GM18505 (cell line): ENCODE measurements around the gene LAMA5.

Source experiments
- ATAC-seq: cut with Tn5 transposase; IDR thresholded peaks from one replicate; pipeline ENCODE4 v1.9.1; 2021; ENCODE audit not compliant: unreplicated experiment
- POLR2A ChIP-seq: IDR thresholded peaks from 4 replicates; pipeline ENCODE4 v1.6.1; 2011; ENCODE audit warnings: borderline replicate concordance; ENCODE audit not compliant: insufficient read depth, insufficient read length; ENCODE audit errors: extremely low read depth

LAMA5 gene

DNA sequence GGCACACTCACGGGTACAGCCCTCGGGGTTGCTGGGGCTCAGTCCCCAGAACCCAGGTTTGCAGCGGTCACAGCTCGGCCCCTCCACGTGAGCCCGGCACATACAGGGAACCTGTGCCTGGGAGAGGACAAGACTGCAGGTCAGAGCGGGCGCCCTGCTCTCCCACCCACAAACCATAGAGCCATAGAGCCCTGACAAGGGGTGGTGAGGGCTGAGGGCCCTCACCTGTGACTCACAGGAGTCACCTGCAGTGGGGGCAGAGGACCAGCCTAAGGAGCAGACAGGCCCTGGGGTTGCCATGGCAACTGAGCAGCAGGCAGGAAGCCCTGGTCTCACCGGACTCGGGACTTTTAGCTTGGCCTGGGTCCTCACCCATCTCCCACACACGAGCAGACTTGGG is 30.8 kb downstream of the LAMA5 start:
- no peak for ATAC-seq
- no peak for TF ChIP-seq POLR2A

DNA sequence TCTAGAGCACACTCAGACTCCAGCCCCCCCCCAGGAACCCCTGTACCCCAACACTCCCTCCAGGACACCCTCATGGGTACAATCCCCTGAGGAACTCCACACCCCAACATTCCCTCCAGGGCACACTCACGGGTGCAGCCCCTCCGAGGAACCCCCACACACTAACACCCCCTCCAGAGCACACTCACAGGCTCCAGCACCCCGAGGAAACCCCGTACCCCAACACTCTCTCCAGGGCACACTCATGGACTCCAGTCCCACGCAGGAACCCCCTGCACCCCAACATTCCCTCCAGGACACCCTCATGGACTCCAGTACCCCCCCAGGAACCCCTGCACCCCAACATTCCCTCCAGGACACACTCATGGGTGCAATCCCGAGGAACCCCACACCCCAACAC is 31.6 kb downstream of the LAMA5 start:
- TF ChIP-seq POLR2A, result no peak
- ATAC-seq, result no peak

DNA sequence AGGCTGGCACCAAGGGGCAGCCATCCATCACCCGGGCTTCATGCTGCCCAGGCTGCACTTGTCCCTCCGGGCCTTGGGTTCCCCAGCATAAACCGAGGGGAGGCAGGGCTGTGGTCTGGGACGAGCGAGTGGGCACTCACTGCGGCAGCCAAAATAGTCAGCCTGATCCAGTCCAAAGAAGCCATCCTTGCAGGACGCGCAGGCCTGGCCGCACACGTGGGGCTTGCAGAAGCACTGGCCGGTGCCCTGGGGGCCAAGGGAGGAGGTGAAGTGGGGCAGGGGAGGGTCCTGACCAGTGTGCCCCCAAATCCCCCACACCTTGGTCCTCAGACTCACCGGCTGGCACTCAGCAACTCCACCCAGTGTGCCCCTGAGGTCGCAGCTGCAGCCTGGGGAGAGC is 32.2 kb downstream of the LAMA5 start:
- no peak for TF ChIP-seq POLR2A
- no peak for ATAC-seq

DNA sequence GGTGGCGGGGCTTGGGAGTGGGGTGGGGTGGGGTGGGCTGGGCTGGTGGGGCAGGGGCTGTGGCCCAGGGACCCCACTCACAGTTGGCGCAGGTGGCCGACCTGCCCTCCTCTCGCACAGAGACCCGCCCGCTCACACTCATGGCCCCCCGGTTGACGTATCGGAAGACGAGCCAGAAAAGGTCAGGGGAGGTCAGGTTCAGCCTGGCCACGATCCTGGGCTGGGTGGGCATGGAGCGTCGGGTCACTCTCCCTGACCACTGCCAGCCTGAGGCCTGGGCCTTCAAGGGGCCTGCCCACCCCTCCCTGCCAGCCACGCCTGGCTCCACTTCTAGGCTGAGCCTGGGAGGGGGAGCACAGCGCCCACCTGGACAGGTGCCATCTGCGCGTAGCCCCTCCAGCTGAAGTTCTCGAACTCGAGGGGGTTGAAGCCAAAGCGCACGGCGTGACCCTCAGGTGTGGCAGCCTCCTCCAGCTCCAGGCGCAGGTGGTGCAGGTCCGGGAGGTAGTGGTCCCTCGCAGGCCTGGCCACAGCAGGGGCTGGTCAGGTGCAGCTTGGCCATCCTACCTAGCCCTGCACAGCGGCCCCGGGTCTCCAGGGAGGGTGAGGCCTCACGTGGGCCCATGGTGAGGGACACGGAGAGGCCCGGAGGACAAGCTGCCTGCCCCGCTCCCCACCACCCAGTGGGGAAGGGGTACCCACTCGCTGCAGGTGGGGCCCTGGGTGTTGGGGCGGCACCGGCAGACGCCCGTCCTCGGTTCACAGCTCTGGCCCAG is 33.1 kb downstream of the LAMA5 start:
- ATAC-seq, result no peak
- TF ChIP-seq POLR2A, result no peak

DNA sequence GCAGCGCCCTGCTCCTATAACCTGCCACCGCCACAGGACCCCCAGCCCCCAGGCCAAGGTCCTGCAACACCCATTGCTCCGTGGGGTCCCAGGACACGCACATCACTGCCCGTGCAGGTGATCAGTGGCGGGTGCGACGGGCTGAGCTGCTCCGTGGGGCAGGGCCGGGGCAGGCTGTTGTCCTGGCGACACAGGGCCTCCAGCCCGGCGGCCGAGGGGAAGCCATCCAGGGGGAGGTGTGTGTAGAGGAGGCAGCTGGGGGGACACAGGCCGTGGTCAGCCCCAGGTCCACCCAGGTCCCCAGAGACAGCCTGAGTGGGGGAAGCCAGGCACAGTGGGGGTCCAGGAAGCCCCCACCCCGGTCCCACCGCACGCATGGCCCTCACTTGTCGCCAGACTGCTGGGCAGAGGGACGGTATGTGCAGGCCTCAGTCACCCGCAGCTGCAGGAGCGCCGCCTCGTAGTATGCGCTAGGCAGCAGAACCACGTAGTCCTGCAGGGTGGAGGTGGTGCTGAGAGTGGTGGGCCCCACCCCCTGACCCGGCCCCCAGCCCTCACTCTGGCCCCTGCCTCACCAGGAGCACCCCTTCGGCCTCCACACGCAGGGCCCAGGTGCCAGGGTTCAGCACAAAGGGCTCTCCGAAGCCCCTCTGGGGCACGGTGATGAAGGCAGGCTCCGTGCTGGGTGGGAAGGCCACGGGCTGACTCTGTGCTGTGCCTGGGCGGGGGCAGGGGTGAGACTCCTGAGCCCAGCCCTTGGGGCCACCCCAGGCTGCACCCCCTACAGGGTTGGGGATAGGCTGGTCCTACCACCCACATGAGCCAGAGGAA is 33.9 kb downstream of the LAMA5 start:
- ATAC-seq, result no peak
- no peak for TF ChIP-seq POLR2A

DNA sequence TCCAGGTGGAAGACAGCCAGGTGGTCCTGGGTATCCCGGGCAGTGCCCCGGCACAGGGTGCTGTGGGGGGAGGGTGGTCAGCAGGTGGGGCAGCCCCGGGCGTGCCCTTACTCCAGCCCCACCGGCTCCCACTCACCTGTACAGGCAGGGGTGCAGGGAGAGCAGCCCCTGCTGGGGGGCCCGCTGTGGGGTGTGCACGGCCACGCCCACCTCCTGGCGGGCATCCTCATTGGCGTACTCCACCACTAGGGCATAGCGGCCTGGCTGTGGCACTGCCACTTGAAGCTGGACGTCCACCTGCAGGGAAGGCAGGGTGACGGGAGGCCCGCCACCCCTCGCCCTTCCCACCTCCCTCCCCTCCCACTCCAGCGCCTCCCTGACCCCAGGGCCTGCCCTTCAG is 34.7 kb downstream of the LAMA5 start:
- no peak for TF ChIP-seq POLR2A
- no peak for ATAC-seq

DNA sequence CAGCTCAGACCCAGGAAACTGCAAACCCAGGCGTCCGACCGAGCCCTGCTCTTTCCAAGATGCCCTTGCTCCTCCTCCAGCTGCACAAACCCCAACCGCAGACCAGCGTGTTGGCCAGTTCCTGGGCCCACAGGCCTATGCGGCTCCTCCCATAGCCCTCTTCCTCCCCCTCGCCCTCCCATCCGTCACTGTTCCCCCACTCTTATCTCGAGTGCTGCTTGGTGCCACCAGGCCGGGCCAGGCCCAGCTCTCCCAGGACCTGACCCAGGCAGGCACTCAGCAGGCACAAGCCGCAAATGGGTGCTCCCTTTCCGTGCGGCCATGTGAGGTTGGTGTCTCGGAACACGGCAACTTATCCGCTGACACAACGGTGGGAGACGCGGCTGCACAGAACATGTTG is 35.8 kb downstream of the LAMA5 start:
- ATAC-seq, result no peak

DNA sequence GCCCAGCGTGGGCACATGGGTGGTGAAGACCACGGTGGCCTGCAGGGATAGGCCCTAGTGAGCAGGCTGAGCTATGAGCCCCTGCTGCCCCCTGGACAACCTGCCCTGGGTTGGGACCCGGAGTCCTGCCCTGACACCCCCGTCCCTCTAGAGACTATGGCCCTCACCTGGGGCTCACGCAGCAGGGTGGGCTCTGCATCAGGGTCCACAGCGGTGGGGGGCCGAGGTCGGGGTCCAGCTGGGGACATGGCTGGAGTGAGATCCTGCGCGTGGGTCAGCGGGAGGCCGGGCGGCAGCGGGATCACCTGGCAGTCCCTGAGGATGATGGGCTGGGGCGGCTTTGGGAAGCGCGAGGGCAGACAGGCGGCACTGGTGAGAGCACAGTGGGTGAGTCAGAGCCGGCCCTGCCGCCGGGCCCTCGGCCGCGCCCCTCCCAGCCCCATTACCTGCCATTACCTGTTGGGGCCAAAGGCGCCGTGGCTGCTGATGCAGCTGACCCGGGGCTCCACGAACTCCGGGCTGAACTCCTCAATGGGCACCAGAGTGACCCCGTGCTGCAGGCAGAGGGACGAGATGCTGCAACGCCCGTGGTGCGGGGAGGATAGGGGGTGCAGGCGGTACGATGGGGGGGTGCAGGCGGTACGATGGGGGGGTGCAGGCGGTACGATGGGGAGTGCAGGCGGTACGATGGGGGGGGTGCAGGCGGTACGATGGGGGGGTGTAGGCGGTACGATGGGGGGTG is 36.4 kb downstream of the LAMA5 start:
- TF ChIP-seq POLR2A, result no peak
- no peak for ATAC-seq

More for the DNA sequence above, 35.8 kb downstream of the LAMA5 start:
- no peak for TF ChIP-seq POLR2A

DNA sequence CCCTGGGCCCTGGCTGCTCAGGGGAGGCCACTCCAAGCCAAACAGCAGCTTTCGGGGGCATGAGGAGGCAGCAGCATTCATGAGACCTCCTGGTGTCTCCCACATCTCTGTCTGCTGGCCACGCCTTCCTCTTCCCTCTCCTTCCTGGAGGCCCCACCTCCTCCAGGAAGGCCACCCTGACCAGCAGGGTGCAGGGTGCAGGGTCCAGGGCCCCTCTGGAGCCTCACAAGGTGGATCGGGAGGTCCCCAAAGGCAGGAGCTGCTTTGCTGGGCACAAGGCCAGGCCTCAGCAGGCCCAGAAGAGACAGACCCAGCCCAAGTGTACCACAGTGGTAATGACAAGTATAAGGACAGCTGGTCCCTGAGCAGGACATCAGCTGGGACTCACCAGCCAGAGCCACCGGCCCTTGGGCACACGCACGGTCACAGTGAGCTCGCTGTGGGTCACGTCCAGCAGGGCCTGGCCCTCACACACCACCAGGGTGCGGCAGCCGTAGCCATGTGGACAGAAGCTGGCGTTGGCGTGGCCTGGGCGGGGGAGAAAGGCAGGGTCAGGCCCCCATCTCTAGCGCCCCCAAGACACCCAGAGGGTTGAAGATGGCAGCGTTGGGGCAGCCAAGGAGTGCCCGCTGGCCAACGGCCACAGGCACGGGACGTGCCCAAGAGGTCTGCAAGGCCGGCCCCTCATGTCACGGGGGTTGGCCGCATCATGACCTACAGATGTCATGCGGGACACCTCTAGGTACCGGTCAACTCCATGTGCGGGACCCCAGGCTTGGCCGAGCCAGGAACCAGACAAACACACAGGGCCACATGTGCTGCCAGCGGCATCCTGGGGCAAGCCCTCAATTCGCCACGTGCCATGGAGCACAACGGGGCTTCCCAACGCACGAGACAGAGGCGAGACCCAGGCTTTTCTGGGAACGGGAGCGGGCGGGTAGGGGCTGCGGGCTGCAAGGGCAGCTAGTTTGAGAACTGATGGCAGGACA is 37.4 kb downstream of the LAMA5 start:
- TF ChIP-seq POLR2A, result no peak
- no peak for ATAC-seq

DNA sequence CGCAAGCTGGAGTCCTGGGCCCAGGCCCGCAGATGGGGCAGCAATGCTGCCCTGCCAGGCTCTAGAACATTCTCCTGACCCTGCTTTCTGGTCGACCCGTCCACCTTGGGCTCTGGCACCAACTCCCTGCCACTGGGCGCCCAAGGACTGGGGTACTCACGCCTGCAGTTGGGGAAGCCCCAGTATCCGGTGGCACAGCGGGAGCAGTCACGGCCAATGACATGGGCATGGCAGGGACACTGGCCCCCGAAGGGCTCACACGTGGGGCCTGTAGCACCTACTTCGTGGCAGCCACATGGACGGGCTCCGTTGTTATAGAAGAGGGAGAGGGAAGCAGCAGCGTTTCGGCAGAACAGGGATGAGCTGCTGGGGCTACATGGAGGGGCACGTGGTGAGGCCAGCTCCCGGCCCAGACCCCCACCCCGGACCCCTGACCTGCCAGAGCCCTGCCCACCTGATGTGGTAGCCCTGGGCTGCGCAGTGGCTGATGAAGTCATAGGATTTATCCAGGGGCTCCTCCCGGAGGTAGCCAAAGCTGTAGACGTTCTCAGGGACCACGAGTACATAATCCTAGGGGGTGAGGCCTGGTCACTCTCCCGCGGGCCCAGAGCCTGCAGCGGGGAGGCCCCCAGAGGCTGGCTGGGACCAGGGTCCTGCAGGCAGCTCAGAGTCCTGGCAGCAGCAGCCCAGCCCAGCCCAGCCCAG is 38.3 kb downstream of the LAMA5 start:
- ATAC-seq, result no peak
- TF ChIP-seq POLR2A, result no peak

DNA sequence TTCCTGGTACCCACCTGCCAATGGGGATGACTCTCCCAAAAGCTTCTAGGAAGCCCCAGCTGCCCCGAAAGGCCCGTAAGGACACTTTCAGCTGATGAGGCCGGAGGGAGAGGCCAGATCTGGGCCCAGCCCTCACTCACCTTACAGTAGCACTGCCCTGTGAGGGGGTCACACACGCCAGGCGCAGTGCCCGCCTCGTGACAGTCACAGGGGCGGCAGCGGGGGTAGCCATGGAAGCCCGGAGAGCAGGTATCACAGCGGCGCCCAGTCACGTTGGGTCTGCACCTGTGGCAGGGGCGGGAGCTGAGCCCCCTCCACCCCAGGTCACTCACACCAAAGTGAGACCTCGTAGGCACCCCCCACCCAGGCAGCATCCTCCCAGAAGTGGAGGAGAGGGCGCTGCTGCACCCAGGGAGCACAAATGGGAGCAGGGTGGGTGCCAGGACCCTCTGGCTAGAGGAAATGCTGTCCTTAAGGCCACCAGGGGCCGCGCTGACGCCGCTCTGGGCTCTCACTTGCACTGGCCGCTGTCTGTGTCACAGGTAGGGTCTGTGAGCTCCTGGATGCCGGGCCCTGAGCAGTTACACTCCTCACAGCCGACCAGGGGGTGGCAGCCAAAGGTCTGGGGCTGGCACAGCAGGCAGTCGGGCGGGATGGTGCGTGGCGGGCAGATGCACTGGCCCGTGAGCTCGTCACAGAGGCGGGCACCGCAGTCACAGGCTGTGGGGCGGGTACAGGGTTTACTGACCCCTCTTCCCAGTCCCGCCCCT is 39.2 kb downstream of the LAMA5 start:
- TF ChIP-seq POLR2A, result no peak
- ATAC-seq, result no peak
